ENCODE data around the gene ABCF1.

The ABCF1 gene

DNA sequence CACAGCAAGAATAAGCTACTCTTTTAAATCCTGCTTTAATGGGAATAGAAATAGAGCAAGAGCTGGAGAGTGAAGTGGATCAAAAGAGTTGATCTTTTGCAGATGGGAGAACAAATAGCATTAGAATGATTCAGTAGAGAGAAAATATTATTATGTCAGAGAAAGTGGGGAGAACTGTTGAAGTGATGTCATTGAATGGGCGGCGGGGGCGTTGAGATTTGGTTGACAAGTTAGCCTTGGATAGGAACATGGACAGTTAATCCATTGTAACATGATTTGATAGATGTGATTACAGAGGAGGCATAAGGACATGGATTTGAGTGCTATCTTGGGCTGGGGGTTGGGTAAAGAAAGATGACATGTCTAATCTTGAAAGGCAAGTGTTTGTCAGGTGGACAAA, 64.6 kb downstream of the ABCF1 start:
- DNase-seq = no peak

DNA sequence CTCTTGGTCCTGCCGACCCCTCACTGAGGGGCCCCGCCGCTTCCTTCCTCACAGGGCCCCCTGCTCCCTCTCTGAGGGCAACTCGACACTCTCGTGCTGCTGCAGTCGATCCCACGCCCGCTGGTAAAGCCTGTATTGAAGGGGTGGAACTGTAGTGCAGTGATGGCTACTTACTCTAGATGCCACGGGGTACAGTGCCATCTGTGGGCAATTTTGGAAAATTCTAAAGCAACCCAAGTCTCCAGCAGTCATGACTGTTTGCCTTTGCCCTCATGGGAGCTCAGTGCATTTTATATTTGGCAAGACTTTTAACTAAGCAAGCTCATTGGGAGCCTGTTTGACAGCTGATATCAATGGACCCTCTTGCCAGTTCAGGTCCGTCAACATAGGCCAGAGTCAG, 69.2 kb downstream of the ABCF1 start:
- DNase-seq = no peak

DNA sequence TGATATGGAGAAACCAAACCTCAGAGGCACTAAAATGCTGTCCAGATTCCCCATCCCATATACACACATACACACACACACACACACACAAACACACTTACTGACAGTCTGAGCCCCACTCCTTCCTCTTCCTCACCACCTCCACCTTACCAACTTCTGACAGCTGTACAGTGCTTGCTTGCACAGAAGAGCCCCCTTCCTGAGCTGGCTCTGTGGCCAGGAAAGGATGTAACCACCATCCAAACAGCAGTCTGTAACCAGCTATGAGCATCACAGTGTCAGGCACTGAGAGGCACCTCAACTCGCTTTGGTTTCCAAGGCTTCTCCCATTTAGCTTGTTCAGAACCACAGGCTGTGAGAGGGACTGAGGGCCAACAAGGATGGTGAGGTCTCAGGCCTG, 69.8 kb downstream of the ABCF1 start:
- no peak for DNase-seq

Measured in NCI-H2029 (cell line).